Measurements from ENCODE around the gene PXYLP1.
"Not testable (repeated sequence)": the region's sequence is repeated elsewhere in the genome, so short reads cannot be mapped to it uniquely, and the experiment has no call there.

The PXYLP1 gene

DNA sequence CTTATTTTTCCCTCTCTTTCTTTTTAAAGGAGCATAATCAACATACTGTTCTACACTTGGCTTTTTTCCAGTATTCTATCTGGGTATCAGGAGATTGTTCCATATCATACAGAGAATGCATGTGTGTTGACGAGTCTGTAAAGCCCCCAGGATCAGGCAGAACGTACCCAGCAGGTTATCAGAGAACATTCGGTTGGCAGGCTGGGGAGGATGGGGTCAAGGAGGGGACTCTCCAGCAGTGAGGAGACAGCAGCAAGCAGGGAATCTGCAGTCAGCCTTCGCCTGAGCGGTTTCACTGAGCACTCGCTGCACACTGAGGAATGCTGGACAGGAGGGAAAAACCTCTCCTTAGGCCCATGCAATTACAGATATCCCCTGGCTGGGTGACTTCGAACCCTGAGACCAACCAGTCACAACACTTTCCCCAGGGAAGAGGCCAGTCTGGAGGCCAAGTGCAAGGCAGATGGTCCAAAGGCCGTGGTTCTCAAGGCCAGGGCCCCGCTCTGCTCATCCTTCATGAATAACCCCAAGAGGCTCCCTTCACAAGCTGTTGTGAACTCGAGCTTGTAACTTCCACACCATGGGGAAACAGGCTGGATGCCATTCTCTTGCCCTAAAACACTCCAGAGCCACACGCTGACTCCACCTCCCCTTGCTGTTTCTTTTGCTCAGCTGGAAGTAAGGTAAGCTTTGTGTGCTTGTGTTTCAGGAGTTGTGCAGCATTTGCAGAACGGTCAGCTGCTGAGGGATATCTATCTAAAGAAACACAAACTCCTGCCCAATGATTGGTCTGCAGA is 60.1 kb downstream of the PXYLP1 start:
- DNase-seq (ENCODE audit: low spot score): no peak
- no peak for FAIRE-seq

DNA sequence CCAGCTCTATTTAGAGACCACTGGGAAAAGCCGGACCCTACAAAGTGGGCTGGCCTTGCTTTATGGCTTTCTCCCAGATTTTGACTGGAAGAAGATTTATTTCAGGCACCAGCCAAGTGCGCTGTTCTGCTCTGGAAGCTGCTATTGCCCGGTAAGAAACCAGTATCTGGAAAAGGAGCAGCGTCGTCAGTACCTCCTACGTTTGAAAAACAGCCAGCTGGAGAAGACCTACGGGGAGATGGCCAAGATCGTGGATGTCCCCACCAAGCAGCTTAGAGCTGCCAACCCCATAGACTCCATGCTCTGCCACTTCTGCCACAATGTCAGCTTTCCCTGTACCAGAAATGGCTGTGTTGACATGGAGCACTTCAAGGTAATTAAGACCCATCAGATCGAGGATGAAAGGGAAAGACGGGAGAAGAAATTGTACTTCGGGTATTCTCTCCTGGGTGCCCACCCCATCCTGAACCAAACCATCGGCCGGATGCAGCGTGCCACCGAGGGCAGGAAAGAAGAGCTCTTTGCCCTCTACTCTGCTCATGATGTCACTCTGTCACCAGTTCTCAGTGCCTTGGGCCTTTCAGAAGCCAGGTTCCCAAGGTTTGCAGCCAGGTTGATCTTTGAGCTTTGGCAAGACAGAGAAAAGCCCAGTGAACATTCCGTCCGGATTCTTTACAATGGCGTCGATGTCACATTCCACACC is 60.9 kb downstream of the PXYLP1 start:
- FAIRE-seq: no peak
- no peak for DNase-seq (ENCODE audit: low spot score)

DNA sequence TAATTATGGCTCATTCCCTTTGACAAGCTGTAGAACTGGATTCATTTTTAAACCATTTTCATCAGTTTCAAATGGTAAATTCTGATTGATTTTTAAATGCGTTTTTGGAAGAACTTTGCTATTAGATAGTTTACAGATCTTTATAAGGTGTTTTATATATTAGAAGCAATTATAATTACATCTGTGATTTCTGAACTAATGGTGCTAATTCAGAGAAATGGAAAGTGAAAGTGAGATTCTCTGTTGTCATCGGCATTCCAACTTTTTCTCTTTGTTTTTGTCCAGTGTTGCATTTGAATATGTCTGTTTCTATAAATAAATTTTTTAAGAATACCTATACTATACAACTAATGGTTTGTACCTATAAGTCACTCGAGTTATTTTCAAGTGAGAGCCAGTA is 62.7 kb downstream of the PXYLP1 start:
- DNase-seq (ENCODE audit: low spot score) (no peak), FAIRE-seq (no peak)

DNA sequence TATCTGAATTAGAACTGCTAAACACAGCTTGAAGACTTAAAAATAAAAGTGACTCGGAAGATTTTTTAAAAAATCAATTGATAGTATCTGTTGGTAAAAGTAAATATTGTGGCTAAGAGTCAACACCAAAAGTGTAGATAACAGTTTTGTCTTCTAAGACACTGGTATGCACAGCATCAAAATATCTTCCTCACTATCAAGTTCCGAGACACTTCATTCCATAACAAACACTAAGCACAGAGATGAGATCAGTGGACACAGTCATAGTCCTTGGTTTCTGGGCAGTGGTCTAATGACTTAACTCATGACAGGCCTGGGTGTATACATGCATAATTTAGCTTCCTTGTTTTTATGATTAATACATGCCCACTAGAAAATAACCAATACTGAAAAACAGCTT is 63.2 kb downstream of the PXYLP1 start:
- FAIRE-seq: no peak
- DNase-seq (ENCODE audit: low spot score): no peak

DNA sequence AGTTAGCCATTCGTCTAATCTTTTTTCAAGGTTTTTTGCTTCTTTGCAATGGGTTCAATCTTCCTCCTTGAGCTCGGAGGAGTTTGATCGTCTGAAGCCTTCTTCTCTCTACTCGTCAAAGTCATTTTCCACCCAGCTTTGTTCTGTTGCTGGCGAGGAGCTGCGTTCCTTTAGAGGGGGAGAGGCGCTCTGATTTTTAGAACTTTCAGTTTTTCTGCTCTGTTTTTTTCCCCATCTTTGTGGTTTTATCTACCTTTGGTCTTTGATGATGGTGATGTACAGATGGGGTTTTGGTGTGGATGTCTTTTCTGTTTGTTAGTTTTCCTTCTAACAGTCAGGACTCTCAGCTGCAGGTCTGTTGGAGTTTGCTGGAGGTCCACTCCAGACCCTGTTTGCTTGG is 68.8 kb downstream of the PXYLP1 start:
- DNase-seq (ENCODE audit: low spot score); FAIRE-seq: not testable (repeated sequence)

DNA sequence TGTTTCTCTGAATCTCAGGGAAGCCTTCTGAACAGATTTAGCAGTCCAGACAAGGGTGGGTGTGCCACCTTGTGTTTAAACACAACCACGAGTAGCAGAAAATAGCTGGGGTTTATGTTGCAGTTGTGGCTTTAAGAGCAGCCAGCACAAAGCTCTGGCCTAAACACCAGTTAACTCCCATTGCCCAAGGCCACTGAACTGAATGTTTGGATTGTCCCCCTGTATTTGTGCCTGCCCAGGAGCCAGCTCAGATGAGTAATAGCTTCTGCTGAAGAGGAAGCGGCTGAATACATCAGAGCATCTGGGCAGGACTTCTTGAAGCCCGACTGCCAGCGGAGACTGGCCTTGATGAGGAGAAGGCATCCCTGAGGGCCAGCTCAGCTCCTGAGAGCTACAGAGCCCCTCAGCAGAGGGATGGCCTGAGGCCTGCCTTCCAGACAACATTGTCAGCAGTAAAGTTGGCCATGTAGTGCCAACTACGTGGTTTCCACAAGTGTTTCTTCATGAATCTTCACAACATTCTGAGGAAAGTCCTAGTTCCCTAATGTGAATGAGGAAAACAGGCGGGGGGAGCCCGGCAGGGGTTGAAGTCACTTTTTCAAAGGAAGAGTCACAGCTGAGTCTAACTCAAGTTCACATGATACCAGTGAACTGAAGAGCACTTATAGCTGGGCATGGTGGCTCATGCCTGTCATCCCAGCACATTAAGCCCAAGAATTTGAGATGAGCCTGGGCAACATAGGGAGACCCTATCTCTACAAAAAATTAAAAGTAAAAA is 70.9 kb downstream of the PXYLP1 start:
- FAIRE-seq: no peak
- DNase-seq (ENCODE audit: low spot score): no peak

DNA sequence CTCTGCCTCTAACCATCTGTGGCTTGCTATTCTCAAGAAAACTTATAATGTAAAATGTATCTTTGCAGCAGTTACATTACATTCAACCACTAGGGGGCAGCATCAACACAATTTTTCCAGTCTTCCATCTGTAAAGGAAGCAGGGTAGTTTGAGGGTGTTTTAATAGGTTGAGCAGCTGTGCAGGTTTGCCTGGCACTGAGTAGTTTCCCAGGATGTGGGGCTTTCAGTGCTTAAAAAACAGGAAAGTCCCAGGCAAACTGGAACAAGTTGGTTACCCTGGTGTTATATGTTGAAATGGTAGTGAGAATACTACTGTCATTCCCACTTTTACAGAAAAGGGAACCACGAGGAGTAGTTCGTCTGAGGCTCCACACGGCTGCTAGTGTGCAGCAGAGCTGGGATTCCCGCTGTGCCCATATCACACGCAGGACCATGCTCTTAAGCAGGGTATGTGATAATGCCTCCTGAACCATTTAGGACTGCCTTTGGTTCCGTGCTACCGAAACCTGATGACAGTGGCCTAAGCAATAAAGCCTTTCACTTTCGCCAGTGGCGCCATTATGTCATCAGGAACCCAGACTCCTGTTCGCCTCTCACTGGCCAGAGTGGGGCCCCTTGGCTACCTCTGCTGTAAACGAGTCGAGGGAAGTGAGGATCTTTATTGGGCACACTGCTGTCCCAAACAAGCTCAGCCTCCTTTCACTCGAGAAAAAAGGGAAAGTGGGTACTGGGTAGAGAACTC is 72.0 kb downstream of the PXYLP1 start:
- DNase-seq (ENCODE audit: low spot score) (peak; percentile 61), FAIRE-seq (no peak)

DNA sequence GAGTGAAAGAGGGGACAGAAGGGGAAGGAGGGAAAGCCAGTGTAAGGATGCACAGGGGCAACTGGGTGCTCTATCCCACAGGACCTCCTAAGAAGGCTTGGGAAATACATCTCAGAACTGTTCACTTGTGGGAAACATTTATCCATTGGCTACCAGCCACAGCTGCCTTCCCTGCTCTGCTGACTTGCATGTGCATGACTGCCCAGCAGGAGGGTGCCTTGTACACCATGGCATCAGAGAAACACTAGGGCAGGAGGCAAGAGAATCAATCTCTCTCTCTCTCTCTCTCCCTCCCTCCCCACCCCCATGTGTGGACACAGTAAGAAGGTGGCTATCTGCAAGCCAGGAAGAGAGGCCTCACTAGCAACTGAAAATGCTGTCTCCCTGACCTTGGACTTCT is 73.8 kb downstream of the PXYLP1 start:
- FAIRE-seq: no peak
- DNase-seq (ENCODE audit: low spot score): no peak

DNA sequence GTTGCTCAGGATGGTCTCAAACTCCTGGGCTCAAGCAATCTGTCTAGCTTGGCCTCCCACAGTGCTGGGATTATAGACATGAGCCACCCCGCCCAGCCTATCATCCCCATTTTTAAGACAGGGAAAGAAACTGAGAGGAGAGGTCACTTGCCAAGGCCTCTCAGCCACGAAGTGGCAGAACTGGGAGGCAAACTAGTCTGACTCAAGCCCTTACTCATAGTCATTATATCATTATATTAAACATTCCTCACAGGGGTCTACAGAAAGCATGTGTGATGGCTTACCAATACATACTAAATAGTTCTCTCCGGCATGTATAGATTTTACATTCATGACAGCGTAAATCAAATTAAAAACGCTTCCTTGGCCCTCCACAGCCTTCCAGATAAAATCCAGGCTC is 74.7 kb downstream of the PXYLP1 start:
- no peak for FAIRE-seq

DNA sequence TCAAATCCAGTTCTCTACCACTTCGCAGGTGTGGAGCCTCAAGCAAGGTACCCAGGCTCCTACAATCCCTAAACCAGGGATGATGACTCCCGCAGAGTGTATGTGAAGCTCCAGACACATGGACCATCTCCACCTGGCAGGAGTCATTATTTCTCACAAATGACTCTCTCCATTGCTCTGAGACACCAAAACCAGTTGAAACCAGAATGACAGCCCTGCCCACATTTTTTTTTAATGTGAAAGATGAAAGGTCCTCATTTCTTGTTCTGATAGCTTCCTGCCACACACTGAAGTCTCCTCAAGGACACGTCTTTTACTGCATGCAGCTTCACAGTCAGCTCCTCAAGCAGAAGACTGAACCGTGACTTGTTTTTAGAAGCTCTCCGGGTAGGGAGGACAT is 75.3 kb downstream of the PXYLP1 start:
- DNase-seq (ENCODE audit: low spot score) (no peak), FAIRE-seq (no peak)

More for the DNA sequence above, 74.7 kb downstream of the PXYLP1 start:
- DNase-seq (ENCODE audit: low spot score): no peak

DNA sequence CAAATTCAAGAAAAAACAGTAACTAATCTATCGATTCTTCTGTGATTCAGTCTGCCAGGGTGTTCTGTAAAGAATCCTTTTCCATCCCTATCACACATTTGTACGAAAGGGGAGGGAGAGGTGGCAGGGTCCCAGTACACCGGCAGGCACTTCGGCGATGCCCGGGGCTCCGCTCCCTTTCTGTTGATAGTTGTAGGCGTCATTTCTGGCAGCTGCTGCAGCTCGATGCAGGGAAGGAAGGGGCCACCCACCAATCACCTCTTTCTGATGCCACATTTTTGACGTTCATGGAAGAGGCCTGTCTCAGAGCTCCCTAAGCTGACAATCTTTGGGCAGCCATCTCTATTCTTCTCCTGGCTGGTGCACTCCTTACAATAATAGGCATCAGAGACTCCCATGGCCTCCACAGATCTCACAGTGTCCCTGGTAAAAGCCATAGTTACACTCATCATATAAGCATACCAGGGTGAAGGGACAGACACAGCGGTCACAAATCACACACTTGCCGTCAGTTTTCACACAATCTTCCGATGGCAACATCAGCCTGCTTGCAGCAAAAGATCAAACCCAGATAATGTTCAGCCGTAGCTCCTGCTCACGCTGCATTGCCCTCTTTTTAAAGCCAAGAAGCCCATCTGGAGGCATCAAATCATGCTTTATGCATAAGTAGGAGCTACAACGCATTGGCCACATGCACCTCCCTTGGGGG is 75.9 kb downstream of the PXYLP1 start:
- DNase-seq (ENCODE audit: low spot score) (no peak), FAIRE-seq (no peak)

DNA sequence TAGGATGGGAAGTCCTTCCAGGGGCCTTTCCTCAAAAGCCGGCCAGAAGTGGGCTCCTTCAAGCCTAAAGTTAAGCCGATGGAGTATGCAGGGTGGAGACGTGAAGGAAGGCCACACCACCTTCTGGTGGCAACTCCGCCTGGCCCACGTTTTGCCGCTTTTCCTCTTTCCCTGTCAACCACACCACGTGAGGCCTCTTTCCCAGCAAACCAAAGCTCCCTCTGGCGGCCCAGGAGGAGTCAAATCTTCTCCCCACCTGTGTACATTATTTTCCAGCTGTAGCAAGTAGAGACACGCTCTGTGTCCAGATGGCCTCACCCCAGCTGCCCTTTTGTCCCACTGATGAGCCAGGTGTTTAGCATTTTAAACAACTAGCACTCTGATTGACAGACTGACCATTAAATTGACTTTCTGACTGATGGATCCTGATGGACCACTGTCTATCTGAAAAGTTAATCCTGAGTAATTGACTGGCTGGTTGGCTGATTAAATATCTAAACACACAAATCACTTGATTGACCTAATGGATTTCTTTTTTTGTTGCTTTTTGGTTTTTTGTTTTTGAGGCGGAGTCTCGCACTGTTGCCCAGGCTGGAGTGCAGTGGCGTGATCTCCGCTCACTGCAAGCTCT is 77.1 kb downstream of the PXYLP1 start:
- no peak for FAIRE-seq

DNA sequence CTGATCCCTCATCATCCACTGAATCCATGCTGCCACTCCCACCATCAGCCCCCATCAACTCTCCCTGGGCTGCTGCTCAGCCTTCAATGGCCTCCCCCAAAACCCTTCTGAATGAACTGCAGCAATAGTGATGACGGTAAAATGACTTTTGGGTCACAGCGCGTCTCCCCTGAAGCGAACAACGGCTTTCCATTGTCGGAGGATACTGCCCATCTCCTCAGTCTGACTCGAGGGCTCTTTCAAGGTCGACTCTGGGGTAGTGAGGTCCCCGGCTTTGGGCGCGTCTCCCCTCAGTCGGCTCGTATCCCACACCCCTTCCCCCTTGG is 79.5 kb downstream of the PXYLP1 start:
- FAIRE-seq (no peak), DNase-seq (ENCODE audit: low spot score) (no peak)

More for the DNA sequence above, 77.1 kb downstream of the PXYLP1 start:
- DNase-seq (ENCODE audit: low spot score): peak; percentile 69

DNA sequence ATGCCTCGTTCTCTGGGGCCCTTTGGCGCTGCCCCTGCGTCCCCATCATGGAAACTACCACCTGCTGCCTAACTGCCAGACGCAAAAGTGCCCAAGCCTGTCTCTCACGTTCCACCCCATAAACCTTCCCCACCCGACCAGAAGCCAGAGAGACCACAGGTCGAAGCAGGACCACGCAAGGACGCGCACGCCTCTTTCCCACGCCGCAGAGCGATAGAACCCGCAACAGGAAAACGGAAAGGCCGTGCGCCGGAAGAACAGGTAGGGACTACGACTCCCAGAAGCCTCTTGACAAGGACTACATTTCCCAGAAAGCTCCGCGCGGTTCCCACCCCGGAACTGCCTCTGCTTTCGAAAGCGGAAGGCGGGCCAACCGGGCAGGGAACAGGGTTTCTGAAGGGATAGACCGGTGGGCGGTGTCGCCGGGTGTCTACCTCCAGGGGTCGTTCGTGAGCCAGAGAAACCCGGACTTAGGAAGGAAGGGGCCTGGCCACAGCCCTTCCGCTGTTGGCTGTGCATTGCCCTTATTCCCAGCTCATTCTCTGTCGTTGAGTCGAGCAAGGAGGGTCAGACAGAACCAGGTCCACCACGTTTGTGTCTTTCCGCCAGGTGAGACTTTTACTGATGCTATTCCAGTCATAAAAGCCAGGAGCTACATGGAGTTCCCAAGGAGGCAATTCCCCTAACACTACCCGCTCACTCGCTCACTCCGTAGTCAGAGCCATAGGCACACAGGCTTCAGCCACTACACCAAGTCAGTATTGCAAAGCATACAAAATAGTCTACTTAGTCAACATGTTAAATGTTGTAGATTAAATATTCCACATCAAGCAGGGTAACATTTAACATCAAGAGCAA is 80.1 kb downstream of the PXYLP1 start:
- FAIRE-seq: no peak
- peak; percentile 95 for DNase-seq (ENCODE audit: low spot score)

DNA sequence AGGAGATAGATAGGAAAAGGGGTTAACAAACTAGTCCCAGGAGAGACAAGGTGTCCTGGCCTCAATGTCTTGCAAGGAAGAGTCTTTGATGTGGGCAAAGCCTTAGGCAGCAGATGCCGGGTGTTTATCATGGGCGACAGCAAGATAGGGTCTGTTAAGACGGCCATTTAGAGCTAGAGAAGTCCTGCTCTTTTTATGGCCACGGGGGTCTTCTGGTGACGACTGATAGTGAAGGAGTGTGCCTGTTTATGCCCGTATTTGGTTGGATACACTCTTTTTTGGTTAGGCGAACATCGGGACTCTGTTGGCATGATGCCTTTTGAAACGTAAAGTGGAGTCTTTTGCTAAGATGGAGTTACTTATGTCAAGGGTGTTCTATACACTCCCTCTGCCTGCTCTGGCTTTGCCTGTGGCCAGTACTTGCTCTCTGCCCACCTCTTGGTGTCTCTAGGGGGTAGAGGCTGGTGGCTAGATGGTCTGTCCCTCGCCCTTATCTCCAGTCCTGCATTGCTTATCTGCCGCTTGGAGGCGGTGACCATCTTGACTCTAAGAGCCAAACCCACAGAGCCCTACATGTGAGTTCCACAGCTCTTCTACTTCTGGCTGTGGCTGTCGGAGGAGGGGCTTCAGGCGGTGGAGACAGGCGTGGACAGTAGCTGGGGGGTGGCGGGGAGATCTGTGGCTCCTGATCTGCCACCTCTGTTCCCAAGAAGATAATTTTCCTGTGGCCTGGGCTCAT is 80.9 kb downstream of the PXYLP1 start:
- FAIRE-seq: no peak
- DNase-seq (ENCODE audit: low spot score): no peak

DNA sequence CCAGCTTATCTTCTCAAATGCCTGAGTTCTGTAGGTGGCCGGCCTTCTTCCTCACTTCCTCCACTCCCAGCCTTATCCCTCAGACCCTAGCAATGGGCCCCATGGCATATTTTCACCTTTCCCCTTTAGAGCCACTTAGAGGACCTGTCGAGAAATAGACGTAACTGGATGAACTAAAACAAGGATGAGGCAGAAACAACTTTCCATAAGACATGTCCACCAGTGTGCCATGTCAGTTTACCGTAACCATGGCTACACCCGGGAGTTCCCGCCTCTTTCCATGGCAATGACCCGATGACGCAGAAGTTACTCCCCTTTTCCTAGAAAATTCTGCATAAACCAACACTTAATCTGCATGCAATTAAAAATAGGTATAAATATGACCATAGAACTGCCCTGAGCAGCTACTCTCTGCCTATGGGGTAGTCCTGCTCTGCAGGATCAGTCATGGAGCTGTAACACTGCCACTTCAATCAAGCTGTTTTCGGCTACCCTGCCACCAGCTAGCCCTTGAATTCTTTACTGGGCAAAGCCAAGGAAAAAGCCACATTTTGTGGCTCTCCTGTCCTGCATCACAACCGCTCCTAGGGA is 81.6 kb downstream of the PXYLP1 start:
- DNase-seq (ENCODE audit: low spot score): no peak
- no peak for FAIRE-seq

DNA sequence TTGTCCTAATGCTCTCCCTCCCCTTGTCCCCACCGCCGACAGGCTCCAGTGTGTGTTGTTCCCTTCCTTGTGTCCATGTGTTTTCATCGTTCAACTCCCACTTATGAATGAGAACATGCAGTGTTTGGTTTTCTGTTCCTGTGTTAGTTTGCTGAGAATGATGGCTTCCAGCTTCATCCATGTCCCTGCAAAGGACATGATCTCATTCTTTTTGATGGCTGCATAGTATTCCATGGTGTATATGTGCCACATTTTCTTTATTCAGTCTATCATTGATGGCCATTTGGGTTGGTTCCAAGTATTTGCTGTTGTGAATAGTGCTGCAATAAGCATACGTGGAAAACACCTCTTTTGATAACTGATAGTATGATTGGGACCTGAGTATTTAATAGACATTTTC is 82.8 kb downstream of the PXYLP1 start:
- DNase-seq (ENCODE audit: low spot score); FAIRE-seq: not testable (repeated sequence)

DNA sequence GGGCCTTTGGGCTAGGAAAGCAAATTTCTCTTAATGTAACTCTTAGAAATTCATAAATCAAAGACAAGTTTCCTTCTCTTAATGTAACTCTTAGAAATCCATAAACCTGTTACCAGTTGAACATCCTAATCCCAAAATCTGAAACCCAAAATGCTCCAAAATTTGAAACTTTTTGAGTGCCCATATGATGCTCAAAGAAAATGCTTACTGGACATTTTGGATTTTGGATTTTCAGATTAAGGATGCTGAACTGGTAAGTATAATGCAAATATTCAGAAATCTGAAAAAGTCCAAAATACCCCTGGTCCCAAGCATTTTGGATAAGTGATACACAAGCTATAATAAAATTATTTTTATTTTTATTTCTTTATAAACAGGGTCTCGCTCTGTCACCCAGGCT is 85.2 kb downstream of the PXYLP1 start:
- FAIRE-seq (no peak), DNase-seq (ENCODE audit: low spot score) (no peak)
